ENCODE data around the gene GLDN.

DNA sequence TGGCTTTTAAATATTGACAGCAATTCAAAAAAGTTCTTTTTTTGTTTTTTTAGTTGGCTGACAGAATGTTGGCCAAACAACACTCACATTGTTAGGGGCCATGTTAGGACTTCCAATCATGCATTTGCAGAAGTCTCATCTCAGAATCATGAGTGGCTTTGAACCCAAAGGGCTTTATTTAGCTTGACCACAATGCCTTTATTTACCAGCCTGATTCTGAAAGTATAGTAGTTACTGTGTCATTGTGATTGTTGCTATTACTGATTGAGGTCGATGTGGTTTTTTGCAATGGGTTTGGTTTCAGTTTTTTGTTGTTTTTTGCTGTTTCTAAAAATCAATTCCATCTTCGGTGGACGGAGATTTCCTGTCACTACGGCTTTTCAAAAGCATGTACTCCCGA, 7.2 kb downstream of the GLDN start:
- TF ChIP-seq, protein P1, sequence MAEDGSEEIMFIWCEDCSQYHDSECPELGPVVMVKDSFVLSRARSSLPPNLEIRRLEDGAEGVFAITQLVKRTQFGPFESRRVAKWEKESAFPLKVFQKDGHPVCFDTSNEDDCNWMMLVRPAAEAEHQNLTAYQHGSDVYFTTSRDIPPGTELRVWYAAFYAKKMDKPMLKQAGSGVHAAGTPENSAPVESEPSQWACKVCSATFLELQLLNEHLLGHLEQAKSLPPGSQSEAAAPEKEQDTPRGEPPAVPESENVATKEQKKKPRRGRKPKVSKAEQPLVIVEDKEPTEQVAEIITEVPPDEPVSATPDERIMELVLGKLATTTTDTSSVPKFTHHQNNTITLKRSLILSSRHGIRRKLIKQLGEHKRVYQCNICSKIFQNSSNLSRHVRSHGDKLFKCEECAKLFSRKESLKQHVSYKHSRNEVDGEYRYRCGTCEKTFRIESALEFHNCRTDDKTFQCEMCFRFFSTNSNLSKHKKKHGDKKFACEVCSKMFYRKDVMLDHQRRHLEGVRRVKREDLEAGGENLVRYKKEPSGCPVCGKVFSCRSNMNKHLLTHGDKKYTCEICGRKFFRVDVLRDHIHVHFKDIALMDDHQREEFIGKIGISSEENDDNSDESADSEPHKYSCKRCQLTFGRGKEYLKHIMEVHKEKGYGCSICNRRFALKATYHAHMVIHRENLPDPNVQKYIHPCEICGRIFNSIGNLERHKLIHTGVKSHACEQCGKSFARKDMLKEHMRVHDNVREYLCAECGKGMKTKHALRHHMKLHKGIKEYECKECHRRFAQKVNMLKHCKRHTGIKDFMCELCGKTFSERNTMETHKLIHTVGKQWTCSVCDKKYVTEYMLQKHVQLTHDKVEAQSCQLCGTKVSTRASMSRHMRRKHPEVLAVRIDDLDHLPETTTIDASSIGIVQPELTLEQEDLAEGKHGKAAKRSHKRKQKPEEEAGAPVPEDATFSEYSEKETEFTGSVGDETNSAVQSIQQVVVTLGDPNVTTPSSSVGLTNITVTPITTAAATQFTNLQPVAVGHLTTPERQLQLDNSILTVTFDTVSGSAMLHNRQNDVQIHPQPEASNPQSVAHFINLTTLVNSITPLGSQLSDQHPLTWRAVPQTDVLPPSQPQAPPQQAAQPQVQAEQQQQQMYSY (CRISPR knock-in tag; IDR thresholded peaks at IDR 0.05) = no peak
- TF ChIP-seq CTCF (IDR thresholded peaks at IDR 0.05) = no peak
- TF ChIP-seq ELF4 (CRISPR knock-in tag; IDR thresholded peaks at IDR 0.05; ENCODE audit: low read depth) = no peak
- no peak for TF ChIP-seq ZNF396 (CRISPR knock-in tag; IDR thresholded peaks at IDR 0.05; ENCODE audit: borderline replicate concordance)
- no peak for TF ChIP-seq ESRRA (CRISPR knock-in tag; IDR thresholded peaks at IDR 0.05; ENCODE audit: borderline replicate concordance)
- TF ChIP-seq SOX15 (CRISPR knock-in tag; IDR thresholded peaks at IDR 0.05) = no peak
- TF ChIP-seq ZNF121 (CRISPR knock-in tag; IDR thresholded peaks at IDR 0.05) = no peak
- no peak for TF ChIP-seq ZBTB21 (CRISPR knock-in tag; IDR thresholded peaks at IDR 0.05; ENCODE audit: borderline replicate concordance)
- TF ChIP-seq CREB1 (CRISPR knock-in tag; IDR thresholded peaks at IDR 0.05) = no peak
- no peak for TF ChIP-seq JUN (CRISPR knock-in tag; IDR thresholded peaks at IDR 0.05)
- no peak for TF ChIP-seq MAX (CRISPR knock-in tag; IDR thresholded peaks at IDR 0.05)

All from WTC11 (cell line).